PC-9 (cell line): Measurements from ENCODE around the gene CLDN6.

Source experiments
- CTCF ChIP-seq: fragments of 200-600 bp; sonication (generic); conservative IDR thresholded peaks from 2 replicates; pipeline ENCODE4 v1.6.1; 2017; ENCODE audit warnings: mixed run types, antibody characterized with exemption, mild to moderate bottlenecking, moderate library complexity
- EZH2 ChIP-seq: fragments of 200-600 bp; sonication (generic); IDR thresholded peaks from 2 replicates; pipeline ENCODE4 v1.8.0; 2017; ENCODE audit warnings: antibody characterized with exemption, low read depth

- TF ChIP-seq CTCF (no peak), EZH2 (no peak)
Measured at GRCh38 chr16:3014971-3015370, 3.0 kb downstream of the CLDN6 start.
